Cerebellar cortex (tissue), 1 donor: ENCODE results near the gene HERPUD1.
A peak's percentile ranks its signal among the peaks of the same experiment; 100 is the strongest.
"Not testable (repeated sequence)": the region's sequence is repeated elsewhere in the genome, so short reads cannot be mapped to it uniquely, and the experiment has no call there.

Experiments
- DNase-seq: peaks from one replicate; pipeline ENCODE4 v3.0.0-alpha.2; 2015; ENCODE audit warnings: low spot score

Gene HERPUD1, protein sequence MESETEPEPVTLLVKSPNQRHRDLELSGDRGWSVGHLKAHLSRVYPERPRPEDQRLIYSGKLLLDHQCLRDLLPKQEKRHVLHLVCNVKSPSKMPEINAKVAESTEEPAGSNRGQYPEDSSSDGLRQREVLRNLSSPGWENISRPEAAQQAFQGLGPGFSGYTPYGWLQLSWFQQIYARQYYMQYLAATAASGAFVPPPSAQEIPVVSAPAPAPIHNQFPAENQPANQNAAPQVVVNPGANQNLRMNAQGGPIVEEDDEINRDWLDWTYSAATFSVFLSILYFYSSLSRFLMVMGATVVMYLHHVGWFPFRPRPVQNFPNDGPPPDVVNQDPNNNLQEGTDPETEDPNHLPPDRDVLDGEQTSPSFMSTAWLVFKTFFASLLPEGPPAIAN

DNA sequence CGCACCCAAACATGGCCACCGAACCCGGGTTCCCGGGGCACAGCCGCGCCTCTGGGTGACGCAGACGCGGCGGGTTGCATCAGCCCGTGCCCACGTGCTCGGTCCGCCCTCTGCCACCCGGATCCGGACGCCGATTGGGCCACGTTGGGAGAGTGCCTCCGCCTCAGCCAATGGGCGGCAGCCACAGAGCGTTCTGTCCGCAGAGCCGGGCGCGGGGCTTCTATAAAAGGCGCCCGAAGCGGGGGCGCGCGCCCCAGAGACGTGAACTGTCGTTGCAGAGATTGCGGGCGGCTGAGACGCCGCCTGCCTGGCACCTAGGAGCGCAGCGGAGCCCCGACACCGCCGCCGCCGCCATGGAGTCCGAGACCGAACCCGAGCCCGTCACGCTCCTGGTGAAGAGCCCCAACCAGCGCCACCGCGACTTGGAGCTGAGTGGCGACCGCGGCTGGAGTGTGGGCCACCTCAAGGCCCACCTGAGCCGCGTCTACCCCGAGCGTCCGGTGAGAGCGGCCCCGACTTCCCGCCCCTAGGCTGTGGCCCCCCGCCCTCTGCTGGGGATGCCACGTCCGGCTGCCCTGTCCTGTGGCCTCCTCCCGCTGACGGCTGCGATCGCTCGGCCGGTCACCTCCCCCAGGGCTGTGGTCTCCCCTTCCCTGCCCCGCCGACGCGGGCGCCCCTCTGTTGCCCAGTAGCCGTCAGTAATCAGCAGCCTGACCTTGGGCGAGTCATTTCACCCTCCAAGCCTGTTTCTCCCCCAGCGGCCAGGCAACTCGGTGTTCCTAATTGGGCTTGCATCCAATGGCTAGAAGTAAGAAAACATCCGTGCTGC, at the start of gene HERPUD1:
Gene HERPUD1, plus strand, starts transcription at position 251 of the 829 bp plus-strand sequence. Its CDS starts 103 bp downstream, at position 354.
- peak; percentile 98 for DNase-seq

DNA sequence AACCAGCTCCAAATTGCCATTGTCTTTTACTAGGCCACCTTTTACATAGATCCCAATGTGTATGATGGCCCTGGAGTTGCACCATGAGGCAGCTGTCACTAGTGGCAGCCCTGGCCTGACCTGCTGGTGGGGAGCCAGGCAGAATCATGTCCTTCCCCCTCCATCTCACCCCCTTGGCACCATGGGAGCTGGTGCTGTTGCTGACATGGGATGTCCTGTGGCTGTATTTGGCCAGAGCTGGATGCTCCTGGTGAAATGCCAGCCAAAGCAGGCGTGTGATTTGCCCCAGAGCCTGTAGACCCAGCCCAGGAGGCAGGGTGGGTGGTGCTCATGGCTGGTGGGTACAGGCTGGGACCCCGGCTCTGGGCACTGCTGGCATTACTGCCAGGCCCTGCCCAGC, 48.4 kb upstream of the HERPUD1 start:
- no peak for DNase-seq

DNA sequence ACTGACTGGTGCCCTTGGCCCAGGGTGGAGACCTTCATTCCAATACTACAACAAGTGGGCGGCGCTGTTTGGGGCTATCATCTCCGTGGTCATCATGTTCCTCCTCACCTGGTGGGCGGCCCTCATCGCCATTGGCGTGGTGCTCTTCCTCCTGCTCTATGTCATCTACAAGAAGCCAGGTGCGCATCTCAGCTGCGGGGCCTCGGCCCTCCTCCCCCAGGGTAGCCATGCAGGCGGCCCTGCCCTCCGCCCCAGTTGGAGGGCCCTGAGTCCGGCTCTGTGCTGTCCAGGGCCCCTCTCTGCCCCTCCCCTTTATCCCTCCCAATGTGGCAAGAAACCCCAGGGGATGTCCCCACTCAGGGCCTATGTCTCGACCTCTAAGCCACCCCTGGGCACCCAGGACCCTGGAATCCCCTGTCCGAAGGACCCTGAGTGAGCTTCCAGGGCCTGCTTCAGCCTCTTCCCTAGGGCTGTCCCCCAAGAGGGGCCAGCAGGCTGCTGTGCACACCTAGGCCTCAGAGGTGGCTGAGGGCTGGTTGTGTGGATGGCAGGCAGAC, 47.8 kb upstream of the HERPUD1 start:
- DNase-seq, result no peak

DNA sequence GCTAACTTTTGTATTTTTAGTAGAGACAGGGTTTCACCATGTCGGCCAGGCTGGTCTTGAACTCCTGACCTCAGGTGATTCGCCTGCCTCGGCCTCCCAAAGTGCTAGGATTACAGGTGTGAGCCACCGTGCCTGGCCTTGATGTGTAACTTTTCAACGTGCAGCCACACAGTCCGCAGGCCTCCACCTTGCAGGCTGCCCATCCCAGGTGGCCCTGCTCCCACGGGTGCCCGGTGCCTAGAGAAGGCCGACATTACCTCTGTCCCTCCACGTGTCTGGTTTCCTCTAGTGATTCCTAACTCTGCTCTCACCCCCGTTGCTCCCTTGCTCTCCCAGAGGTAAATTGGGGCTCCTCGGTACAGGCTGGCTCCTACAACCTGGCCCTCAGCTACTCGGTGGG, 47.0 kb upstream of the HERPUD1 start:
- not testable (repeated sequence) for DNase-seq

DNA sequence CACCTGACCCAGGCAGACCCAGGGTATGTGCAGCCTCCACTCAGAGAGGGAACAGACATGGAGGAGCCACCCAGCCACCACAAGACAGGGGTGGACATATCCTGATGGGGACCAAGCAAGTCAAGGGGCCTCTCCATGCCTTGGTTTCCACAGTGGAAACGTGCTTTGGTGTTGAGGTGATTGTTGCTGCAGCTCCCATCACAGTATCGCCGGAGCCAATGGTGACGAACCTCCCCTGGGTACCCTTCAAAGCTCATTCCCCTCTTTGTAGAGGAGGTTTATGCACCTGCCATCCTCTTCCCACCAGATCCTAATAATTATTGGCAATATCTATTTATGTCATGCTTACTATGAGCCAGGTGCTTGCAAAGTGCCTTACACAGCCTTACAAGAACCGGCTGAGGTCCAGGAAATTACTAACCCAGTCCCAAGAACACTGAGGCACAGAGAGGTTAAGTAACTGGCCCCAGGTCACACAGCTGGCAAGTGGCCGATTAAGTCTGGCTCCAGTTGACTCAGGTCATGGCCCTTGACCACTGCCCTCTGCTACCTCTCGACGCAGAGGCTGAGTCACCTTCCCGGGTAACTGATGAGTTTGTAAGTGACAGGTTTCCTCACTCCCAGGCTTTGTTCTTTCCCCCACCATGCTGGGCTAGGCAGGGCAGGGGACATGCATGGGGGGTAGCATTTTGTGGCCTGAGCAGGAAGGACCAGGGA, 46.3 kb upstream of the HERPUD1 start:
- no peak for DNase-seq

DNA sequence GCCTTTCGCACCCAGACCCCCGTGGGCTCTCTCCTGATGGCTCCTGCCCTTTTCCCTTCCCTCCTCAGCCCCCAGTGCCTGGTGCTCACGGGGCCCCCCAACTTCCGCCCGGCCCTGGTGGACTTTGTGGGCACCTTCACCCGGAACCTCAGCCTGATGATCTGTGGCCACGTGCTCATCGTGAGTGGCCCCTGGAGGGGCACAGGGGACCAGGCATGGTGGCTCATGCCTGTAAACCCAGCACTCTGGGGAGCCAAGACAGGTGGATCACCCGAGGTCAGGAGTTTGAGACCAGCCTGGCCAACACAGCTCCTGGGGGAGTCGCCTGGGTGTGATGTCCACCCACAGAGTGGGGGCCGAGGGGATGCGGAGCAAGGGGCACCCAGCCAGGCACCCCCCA, 45.6 kb upstream of the HERPUD1 start:
- DNase-seq, result no peak

DNA sequence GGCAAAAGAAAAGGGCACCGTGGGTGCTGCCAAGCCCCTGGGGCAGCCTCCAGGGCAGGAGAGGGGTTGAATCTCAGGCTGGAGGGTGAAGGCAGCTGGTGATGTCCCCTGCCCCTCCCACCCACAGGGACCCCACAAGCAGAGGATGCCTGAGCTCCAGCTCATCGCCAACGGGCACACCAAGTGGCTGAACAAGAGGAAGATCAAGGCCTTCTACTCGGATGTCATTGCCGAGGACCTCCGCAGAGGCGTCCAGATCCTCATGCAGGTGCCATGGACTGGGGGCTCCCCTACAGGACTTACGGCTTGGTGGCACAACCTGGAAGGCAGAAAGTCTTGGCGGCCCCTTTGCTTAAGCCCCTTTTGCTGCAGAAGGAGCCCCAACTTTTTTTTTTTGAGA, 45.1 kb upstream of the HERPUD1 start:
- no peak for DNase-seq

DNA sequence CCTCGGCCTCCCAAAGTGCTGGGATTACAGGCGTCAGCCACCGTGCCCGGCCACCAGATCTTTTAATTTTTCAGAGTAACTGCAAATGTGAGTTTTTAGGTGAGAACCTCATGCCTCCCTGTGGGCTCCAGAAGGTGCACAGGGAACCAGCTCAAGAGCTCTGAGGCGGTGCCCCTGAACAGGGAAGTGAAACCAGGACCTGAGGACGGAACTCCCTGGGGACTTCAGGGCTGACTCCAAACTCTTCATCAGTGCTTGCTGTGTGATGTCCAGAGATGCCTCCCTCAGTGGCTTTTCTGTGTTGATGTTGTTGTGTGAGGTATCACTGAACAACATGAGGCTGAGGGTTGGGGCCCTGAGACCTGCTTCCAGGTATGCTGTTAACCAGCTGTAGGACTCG, 43.1 kb upstream of the HERPUD1 start:
- no peak for DNase-seq

DNA sequence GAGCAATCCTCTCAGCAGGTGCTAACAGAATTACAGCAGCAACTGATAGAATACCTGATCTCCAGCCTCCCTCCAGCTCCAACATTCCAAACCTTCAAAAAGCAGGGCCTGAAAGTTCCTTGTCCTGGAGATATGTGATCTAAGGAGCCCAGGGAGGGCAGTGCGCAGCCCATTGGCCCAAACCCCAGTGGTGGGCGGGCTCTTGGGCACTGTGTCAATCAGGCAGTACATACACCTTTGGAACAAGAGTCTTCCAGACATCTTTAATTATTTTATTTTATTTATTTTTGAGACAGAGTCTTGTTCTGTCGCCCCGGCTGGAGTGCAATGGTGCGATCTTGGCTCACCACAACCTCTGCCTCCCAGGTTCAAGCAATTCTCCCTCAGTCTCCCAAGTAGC, 42.7 kb upstream of the HERPUD1 start:
- no peak for DNase-seq

DNA sequence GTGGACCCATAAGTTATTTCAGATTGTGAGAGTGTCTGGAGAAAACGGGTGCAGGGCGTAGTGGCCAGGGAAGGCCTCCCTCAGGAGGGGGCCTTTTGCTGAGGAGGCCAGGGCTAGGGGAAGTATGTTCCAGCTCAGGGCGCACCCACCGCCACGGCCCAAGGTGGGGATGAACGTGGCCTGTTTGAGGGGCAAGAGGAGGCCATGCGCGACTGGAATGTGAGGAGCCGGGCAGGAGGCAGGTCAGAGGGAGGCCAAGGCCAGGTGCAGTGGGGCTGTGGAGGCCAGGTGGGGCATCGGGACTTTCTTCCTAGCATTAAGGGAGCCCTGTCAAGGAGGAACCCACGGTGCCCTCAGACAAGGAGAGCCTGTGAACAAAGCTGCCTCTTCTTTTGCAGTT, 40.3 kb upstream of the HERPUD1 start:
- DNase-seq, result no peak

DNA sequence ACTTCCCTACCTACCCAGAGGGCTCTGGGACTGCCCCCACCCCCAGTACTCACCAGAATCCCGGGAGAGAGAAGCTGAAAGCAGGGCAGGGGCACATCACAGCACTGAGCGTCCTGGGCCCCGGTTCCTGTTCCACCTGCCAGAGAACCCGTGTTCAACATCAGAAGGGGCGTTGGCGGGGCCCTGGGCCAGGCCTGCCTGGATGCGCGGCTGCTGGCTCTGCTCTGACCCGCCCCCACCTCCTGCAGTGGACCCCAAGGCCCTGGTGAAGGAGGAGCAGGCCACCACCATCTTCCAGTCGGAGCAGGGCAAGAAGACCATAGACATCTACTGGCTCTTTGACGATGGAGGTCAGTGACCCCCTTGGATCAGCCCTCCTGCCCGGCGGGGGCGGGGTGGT, 39.2 kb upstream of the HERPUD1 start:
- no peak for DNase-seq

DNA sequence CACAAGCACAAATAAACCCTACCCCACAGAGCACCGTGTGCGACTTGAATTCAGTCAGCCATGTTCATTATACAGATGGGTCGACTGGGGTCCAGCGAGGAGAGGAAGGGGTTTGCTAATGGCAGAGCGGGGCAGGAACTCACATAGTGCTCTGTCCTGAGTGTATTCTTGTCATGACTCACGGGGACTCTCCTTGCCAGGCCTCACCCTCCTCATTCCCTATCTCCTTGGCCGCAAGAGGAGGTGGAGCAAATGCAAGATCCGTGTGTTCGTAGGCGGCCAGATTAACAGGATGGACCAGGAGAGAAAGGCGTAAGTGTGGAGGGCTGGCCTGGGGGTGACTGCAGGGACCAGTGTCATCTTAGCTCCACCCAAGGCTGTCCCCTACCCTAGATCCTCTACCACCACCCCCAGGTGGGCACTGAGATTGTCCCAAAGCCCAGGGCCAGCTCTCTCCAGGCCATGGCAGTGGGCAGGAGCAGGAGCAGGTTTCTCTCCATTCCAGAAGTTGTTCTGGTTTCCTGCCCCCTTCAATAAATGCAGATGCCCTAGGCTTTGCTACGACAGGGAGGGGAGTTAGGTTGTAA, 37.5 kb upstream of the HERPUD1 start:
- no peak for DNase-seq

DNA sequence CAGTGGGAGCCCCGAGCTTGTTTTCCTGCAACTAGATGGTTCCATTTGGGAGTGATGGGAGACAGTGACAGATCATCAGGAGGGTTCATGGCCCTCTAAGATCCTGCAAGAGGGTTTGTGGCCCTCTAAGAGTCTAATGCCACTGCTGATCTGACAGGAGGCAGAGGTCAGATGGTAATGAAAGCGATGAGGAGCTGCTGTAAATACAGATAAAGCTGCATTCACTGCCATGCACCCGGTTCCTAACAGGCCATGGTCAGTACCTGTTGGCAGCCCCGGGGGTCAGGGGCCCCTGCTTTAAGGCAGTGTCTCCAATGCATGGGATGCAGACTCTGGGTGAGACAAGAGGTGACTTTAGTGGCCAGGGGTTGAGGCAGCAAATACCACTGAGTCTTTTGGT, 36.1 kb upstream of the HERPUD1 start:
- no peak for DNase-seq

DNA sequence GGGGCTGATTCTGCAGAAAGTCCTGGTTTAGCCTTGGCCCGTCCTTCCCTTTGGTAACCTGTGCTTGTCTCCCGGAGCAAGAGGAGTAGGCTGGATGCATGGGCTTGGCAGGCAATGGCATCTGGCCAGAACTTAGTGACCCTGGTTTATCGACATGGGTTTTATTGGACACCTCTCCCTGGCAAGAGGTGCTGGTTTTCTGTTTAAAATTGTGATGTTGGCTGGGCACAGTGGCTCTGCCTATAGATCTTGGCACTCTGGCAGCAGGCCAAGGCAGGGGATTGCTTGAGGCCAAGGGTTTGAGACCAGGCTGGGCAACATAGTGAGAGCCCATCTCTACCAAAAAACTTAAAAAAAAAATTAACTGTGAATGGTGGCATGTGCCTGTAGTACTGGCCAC, 35.7 kb upstream of the HERPUD1 start:
- DNase-seq, result no peak

DNA sequence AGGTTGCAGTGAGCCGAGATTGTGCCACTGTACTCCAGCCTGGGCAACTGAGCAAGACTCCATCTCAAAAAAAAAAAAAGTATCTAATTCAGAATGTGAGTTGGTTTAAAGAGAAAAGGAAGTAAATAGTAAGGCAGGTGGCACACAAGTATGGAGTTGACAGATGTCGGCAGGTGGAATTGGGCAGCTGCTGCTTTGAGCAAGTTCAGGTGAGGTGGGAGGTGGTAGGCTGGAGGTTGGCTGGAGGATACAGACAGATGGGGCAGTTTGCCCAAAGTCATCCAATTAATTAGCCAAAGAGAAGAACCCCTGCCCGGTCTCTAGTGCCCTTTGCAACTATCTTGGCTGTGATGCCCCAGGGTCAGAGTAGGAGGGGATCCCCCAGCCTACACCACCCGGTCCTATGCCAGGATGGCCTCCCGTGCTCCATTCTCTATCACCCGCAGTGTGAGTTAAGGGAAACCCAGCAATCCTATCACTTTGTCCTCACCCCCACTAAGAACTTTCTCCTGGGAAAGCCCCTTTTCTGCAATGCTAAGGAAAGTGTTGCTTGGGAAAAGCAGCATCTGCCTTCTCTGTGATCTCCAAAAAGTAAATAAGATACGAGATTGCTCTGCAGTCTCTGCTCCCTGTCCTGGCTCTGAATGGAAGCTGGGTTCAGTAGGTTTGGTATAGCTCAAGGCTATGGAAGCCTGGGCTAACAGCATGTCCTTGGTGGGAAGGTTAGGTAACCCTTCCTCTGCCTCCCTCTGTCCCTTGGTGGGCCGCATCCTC, 34.7 kb upstream of the HERPUD1 start:
- no peak for DNase-seq

DNA sequence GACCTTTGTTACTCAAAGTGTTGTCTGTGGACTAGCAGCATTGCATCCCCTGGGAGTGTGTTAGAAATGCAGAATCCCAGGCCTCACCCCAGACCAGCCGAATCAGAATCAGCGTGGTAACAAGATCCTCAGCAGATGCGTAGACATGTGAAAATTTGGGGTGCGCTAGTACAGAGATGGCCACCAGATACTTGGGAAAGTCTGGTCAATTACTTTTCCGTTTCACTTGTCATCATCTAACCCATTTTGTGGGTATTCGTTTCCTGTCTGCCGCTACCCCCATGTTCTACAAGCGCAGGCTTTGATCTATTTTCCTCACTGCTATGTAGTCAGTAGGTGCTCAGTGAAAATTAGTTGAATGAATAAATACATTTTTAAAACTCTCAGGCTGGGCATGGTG, 33.1 kb upstream of the HERPUD1 start:
- DNase-seq, result no peak

DNA sequence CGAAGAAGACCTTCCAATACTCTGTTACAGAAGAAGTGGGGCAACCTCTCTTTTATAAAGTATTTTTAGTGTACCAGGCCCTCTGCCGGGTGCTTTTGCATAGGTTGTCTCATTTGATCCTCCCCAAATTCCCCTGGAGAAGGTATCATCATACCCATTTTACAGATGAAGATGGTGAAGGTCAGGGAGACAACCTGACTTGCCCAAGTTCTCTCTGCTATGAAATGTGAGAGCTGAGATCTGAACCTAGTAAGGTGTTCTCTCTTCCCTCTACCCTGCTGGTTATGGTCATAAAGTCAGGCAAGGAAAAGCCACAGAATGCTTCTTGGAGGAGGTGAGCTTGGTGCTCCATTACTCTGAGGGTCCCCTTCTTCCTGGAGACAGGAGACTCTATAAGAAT, 28.1 kb upstream of the HERPUD1 start:
- DNase-seq, result no peak

DNA sequence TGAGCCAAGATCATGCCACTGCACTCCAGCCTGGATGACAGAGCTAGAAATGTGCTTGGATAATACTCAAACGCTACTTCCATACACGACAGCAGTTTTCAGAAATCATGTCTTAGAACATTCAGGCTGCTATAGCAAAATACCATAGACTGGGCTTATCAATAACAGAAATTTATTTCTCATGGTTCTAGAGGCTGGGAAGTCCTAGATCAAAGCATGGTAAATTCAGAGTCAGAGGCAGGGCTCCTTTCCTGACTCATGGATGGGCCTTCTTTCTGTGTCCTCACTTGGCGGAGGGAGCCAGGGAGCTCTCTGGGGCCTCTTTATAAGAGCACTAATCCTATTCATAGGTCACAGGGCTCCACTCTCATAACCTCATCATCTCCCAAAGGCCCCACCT, 24.5 kb upstream of the HERPUD1 start:
- DNase-seq, result no peak

DNA sequence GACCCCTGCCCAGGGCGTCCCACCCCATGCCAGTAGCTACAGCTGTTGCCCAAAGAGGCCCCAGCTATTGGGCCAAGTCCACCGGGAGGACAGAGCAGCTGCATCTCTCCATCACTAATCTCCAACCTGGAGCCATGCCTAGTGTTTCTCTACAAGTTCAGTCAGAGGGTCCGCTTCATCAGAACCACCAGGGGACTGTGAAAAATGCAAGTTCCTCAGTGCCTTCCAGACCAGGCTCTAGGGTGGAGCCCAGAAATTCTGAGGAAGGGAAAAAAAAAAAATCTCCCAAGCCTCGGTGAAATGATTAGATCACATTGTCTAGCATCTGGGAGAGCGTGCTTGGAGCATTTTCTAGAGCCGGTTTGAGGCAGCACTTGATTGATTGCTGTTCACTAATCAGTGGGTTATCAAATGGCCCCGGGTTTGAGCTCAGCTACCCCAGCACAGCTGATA, 22.4 kb upstream of the HERPUD1 start:
- no peak for DNase-seq

DNA sequence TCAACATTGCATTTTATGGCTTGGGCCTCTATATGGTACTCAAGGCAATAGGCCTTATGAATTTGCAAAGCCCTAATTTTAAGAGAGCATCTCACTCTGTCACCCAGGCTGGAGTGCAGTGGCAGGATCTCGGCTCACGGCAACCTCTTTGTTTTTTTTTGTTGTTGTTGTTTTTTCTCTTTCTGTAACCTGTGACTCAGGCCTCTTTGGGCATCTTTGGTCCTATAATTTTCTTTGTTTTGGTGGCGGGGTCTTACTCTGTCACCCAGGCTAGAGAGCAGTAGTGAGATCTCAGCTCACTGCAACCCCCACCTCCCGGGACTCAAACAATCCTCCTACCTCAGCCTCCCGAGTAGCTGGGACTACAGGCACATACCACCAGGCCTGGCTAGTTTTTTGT, 21.8 kb upstream of the HERPUD1 start:
- DNase-seq, result no peak
